Neuron (in vitro differentiated cells): ENCODE results near the gene GPR52.

ENCODE experiments used
- H2AFZ ChIP-seq: one replicate; pipeline ENCODE4 v1.6.1; 2013; ENCODE audit warnings: low read depth, mild to moderate bottlenecking, inconsistent platforms, low read length, moderate library complexity
- H3K27me3 ChIP-seq: one replicate; pipeline ENCODE4 v1.6.1; 2013; ENCODE audit warnings: low read length; ENCODE audit not compliant: insufficient read depth
- H3K36me3 ChIP-seq: one replicate; pipeline ENCODE4 v1.6.1; 2013; ENCODE audit warnings: low read length; ENCODE audit not compliant: insufficient read depth
- H3K4me1 ChIP-seq: one replicate; pipeline ENCODE4 v1.6.1; 2013; ENCODE audit warnings: low read length; ENCODE audit not compliant: insufficient read depth
- H3K4me3 ChIP-seq: 2 replicates; pipeline ENCODE4 v1.5.1; 2013; ENCODE audit warnings: mild to moderate bottlenecking, low read length, moderate library complexity
- H3K9me3 ChIP-seq: one replicate; pipeline ENCODE4 v1.6.1; 2013; ENCODE audit warnings: low read length

Gene GPR52

GRCh38 chr1:174480324-174480723, 32.6 kb downstream of the GPR52 start:
- no peaks in the 10 kb centered on the region for H3K36me3 ChIP-seq
- no peak overlapping the region for H3K4me3 ChIP-seq
- H3K9me3 ChIP-seq, result no peaks in the 10 kb centered on the region
- H3K27me3 ChIP-seq, result no peaks in the 10 kb centered on the region
- H3K4me1 ChIP-seq, result no peaks in the 10 kb centered on the region
- H2AFZ ChIP-seq, result no peak overlapping the region

GRCh38 chr1:174491606-174492005, 43.8 kb downstream of the GPR52 start:
- Histone ChIP-seq H3K4me3 (no peak overlapping the region), H3K9me3 (no peaks in the 10 kb centered on the region), H2AFZ (no peak overlapping the region), H3K36me3 (no peaks in the 10 kb centered on the region), H3K27me3 (no peaks in the 10 kb centered on the region), H3K4me1 (peaks cover 3% of the 10 kb centered on the region)

- Histone ChIP-seq H3K36me3 (no peaks in the 10 kb centered on the region), H3K9me3 (no peaks in the 10 kb centered on the region), H3K4me3 (no peak overlapping the region), H2AFZ (no peak overlapping the region), H3K4me1 (peaks cover 17% of the 10 kb centered on the region), H3K27me3 (no peaks in the 10 kb centered on the region)
Observed at GRCh38 chr1:174497478-174497877, 49.7 kb downstream of the GPR52 start.
